Measurements from ENCODE around the gene MYL1.

Gene MYL1

GRCh38 chr2:210269148-210269547, 45.8 kb downstream of the MYL1 start:
- no peak for DNase-seq (ENCODE audit: low read depth)
- no peak for TF ChIP-seq CTCF (IDR thresholded peaks at IDR 0.05; ENCODE audit: insufficient read depth, low read depth, low read length, missing control alignments)
- H3K4me3 ChIP-seq (ENCODE audit: low read length) = no peak overlapping the region

GRCh38 chr2:210268281-210268680, 46.7 kb downstream of the MYL1 start:
- no peak overlapping the region for H3K4me3 ChIP-seq (ENCODE audit: low read length)
- TF ChIP-seq CTCF (IDR thresholded peaks at IDR 0.05; ENCODE audit: insufficient read depth, low read depth, low read length, missing control alignments) = no peak
- DNase-seq (ENCODE audit: low read depth) = no peak

GRCh38 chr2:210267698-210268097, 47.3 kb downstream of the MYL1 start:
- no peak overlapping the region for H3K4me3 ChIP-seq (ENCODE audit: low read length)
- no peak for DNase-seq (ENCODE audit: low read depth)
- TF ChIP-seq CTCF (IDR thresholded peaks at IDR 0.05; ENCODE audit: insufficient read depth, low read depth, low read length, missing control alignments) = no peak

- no peak for TF ChIP-seq CTCF (IDR thresholded peaks at IDR 0.05; ENCODE audit: insufficient read depth, low read depth, low read length, missing control alignments)
- H3K4me3 ChIP-seq (ENCODE audit: low read length) = no peak overlapping the region
- no peak for DNase-seq (ENCODE audit: low read depth)
Observed at GRCh38 chr2:210264282-210264681, 50.7 kb downstream of the MYL1 start.

GRCh38 chr2:210263841-210264240, 51.1 kb downstream of the MYL1 start:
- no peak for TF ChIP-seq CTCF (IDR thresholded peaks at IDR 0.05; ENCODE audit: insufficient read depth, low read depth, low read length, missing control alignments)
- H3K4me3 ChIP-seq (ENCODE audit: low read length) = no peak overlapping the region
- DNase-seq (ENCODE audit: low read depth) = no peak

GRCh38 chr2:210262036-210262435, 52.9 kb downstream of the MYL1 start:
- no peak overlapping the region for H3K4me3 ChIP-seq (ENCODE audit: low read length)
- TF ChIP-seq CTCF (IDR thresholded peaks at IDR 0.05; ENCODE audit: insufficient read depth, low read depth, low read length, missing control alignments) = no peak
- DNase-seq (ENCODE audit: low read depth) = no peak

- no peak for TF ChIP-seq CTCF (IDR thresholded peaks at IDR 0.05; ENCODE audit: insufficient read depth, low read depth, low read length, missing control alignments)
- H3K4me3 ChIP-seq (ENCODE audit: low read length) = no peak overlapping the region
- no peak for DNase-seq (ENCODE audit: low read depth)
Observed at GRCh38 chr2:210259687-210260086, 55.3 kb downstream of the MYL1 start.

Data from epithelial cell of esophagus (primary cell).